Chondrocyte (in vitro differentiated cells): ENCODE data around the gene OAS3. TPM values are rescaled to one million over a fixed set of nuclear protein-coding genes. Genes with fewer than 3 reads are reported as not detected.

Experiments used
- DNase-seq: peaks from one replicate; pipeline ENCODE4 v3.0.0; 2021; ENCODE audit warnings: mixed read lengths, low spot score
- H3K27ac Mint-ChIP-seq: one replicate; pipeline ENCODE4 v1.8.0; 2021; ENCODE audit warnings: mild to moderate bottlenecking, moderate library complexity, mixed read lengths; ENCODE audit not compliant: unreplicated experiment
- H3K27me3 Mint-ChIP-seq: 2 replicates; pipeline ENCODE4 v1.8.0; 2021; ENCODE audit warnings: low read depth, mixed read lengths
- H3K36me3 Mint-ChIP-seq: 2 replicates; pipeline ENCODE4 v1.8.0; 2021; ENCODE audit warnings: low read depth, mixed read lengths
- H3K4me1 Mint-ChIP-seq: 2 replicates; pipeline ENCODE4 v1.8.0; 2021; ENCODE audit warnings: low read depth, mild to moderate bottlenecking, mixed read lengths
- H3K4me3 Mint-ChIP-seq: one replicate; pipeline ENCODE4 v1.8.0; 2021; ENCODE audit warnings: mild to moderate bottlenecking, moderate library complexity, mixed read lengths; ENCODE audit not compliant: unreplicated experiment
- H3K9me3 Mint-ChIP-seq: 2 replicates; pipeline ENCODE4 v1.8.0; 2021; ENCODE audit warnings: low read depth, mixed read lengths
- CTCF ChIP-seq: fragments of 200-600 bp; sonication (generic); IDR thresholded peaks from 2 replicates; pipeline ENCODE4 v1.5.0; 2021; ENCODE audit warnings: antibody characterized with exemption, mild to moderate bottlenecking, moderate library complexity
- total RNA-seq: library from RNA; stranded (reverse); gene quantifications from 3 replicates; pipeline ENCODE4 v1.2.1, GENCODE V29; 2021

The OAS3 gene
- total RNA-seq, 1 donor from 2014 or later, result 0.55 TPM

- TF ChIP-seq CTCF, result no peak
- DNase-seq, result no peak
- H3K27ac Mint-ChIP-seq, result no peak overlapping the region
- H3K4me3 Mint-ChIP-seq, result no peak overlapping the region
- no peaks in the 10 kb centered on the region for H3K4me1 Mint-ChIP-seq
- peaks cover 11% of the 10 kb centered on the region for H3K9me3 Mint-ChIP-seq
- H3K27me3 Mint-ChIP-seq, result peaks cover 39% of the 10 kb centered on the region
- H3K36me3 Mint-ChIP-seq, result no peaks in the 10 kb centered on the region
These were observed 60.9 kb downstream of the OAS3 start for GRCh38 chr12:112998987-112999767.

- Mint-ChIP-seq H3K4me3 (no peak overlapping the region), H3K9me3 (peaks cover 11% of the 10 kb centered on the region), H3K36me3 (no peaks in the 10 kb centered on the region), H3K4me1 (no peaks in the 10 kb centered on the region), H3K27ac (no peak overlapping the region), H3K27me3 (peaks cover 41% of the 10 kb centered on the region)
- no peak for TF ChIP-seq CTCF
- DNase-seq, result no peak
These were observed 62.2 kb downstream of the OAS3 start for GRCh38 chr12:113000433-113000832.

GRCh38 chr12:113002155-113002554 lies 63.9 kb downstream of the OAS3 start:
- Mint-ChIP-seq H3K9me3 (peaks cover 11% of the 10 kb centered on the region), H3K36me3 (no peaks in the 10 kb centered on the region), H3K4me3 (no peak overlapping the region), H3K27ac (no peak overlapping the region), H3K27me3 (peaks cover 33% of the 10 kb centered on the region), H3K4me1 (no peaks in the 10 kb centered on the region)
- no peak for DNase-seq
- peak; percentile 31 for TF ChIP-seq CTCF

GRCh38 chr12:113002676-113003075 lies 64.4 kb downstream of the OAS3 start:
- H3K27me3 Mint-ChIP-seq, result peaks cover 29% of the 10 kb centered on the region
- H3K4me3 Mint-ChIP-seq, result no peak overlapping the region
- no peak for DNase-seq
- H3K4me1 Mint-ChIP-seq, result no peaks in the 10 kb centered on the region
- H3K9me3 Mint-ChIP-seq, result peaks cover 6% of the 10 kb centered on the region
- TF ChIP-seq CTCF, result no peak
- no peaks in the 10 kb centered on the region for H3K36me3 Mint-ChIP-seq
- H3K27ac Mint-ChIP-seq, result no peak overlapping the region

- no peak for TF ChIP-seq CTCF
- peaks cover 31% of the 10 kb centered on the region for H3K27me3 Mint-ChIP-seq
These were observed 65.4 kb downstream of the OAS3 start for GRCh38 chr12:113003636-113004035.

More at GRCh38 chr12:113003636-113004035, 65.4 kb downstream of the OAS3 start:
- H3K9me3 Mint-ChIP-seq, result peaks cover 2% of the 10 kb centered on the region
- H3K36me3 Mint-ChIP-seq, result no peaks in the 10 kb centered on the region
- H3K4me3 Mint-ChIP-seq, result no peak overlapping the region
- H3K27ac Mint-ChIP-seq, result no peak overlapping the region
- no peak for DNase-seq
- H3K4me1 Mint-ChIP-seq, result no peaks in the 10 kb centered on the region
